SJSA1 (cell line): Measurements from ENCODE around the gene JDP2. TPM values are rescaled to one million over a fixed set of nuclear protein-coding genes. Genes with fewer than 3 reads are reported as not detected.
"Not testable (repeated sequence)": the region's sequence is repeated elsewhere in the genome, so short reads cannot be mapped to it uniquely, and the experiment has no call there.

Experiments
- DNase-seq, 2 experiments: peaks; one replicate each; pipeline ENCODE4 v3.0.0-alpha.2; 2015 to 2020; ENCODE audit warnings: low spot score in 2 of 2, low read depth in 1 of 2
- H3K27ac ChIP-seq: fragments of 250-450 bp; sonication (Bioruptor Pico); 2 replicates; pipeline ENCODE4 v1.5.1; 2020; ENCODE audit warnings: mild to moderate bottlenecking, moderate library complexity
- H3K27me3 ChIP-seq: fragments of 250-450 bp; sonication (Bioruptor Pico); replicated peaks from 2 replicates; pipeline ENCODE4 v1.5.1; 2020; ENCODE audit warnings: mild to moderate bottlenecking, moderate library complexity
- H3K36me3 ChIP-seq: fragments of 250-450 bp; sonication (Bioruptor Pico); 2 replicates; pipeline ENCODE4 v1.5.1; 2020; ENCODE audit warnings: mild to moderate bottlenecking
- H3K4me1 ChIP-seq: fragments of 250-450 bp; sonication (Bioruptor Pico); replicated peaks from 2 replicates; pipeline ENCODE4 v1.6.1; 2021; ENCODE audit warnings: mild to moderate bottlenecking
- H3K4me3 ChIP-seq: fragments of 250-450 bp; sonication (Bioruptor Pico); 2 replicates; pipeline ENCODE4 v1.5.1; 2020; ENCODE audit warnings: mild to moderate bottlenecking
- H3K9me3 ChIP-seq: fragments of 250-450 bp; sonication (Bioruptor Pico); replicated peaks from 2 replicates; pipeline ENCODE4 v1.5.1; 2020; ENCODE audit warnings: mild to moderate bottlenecking
- total RNA-seq: library from RNA; depleted of rRNA; stranded (reverse); fragments of >200 nt; shearing (Covaris generic); gene quantifications from 2 replicates; pipeline ENCODE4 v1.2.3, GENCODE V29; 2014; rRNA removed

The JDP2 gene, protein sequence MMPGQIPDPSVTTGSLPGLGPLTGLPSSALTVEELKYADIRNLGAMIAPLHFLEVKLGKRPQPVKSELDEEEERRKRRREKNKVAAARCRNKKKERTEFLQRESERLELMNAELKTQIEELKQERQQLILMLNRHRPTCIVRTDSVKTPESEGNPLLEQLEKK
- total RNA-seq, result 73.9 and 98.3 TPM in 2 replicates

DNA sequence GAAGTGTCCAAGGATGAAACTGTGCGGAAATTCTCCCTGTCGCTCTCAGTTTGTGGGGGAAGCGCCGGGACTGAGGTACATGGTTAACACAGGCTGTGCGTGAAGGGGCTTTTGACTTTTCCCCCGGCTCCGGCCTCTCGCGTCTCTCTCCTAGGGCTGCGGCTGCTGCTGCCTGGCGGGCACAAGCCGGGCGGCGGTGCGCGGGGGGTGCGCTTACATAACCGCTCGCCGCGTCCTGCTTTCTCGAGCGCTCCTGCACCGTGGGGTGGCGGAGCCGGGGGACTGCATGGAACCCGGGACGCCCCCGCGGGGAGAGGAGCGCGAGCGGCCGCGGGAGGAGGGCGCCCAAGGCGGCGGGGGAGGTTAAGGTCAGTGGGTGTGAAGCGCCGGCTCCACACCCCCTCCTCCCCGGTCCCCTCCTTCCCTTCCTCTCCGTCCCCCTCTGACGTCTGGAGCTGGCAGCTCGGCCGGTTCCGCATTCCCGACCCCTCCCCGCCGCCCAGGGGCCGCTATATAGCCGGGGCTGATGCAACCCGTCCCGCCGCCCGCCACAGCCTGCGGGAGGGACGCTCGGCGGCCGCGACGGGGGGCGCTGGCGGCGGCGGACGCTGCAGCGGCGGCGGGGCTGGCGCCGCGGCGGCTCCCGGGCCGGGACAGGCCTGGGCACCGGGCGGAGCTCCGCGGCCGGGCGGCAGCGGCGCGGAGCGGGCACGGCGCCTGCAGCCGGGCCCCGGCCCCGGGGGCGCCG is at the start of gene JDP2:
Gene JDP2, plus strand, starts transcription at position 541 of the 748 bp plus-strand sequence. CDS start 9,899 bp downstream, outside the sequence.
- H3K9me3 ChIP-seq, result no peaks in the 10 kb centered on the region
- peaks cover 22% of the 10 kb centered on the region for H3K36me3 ChIP-seq
- H3K4me3 ChIP-seq, result peak within 1 kb of the TSS; percentile 71
- peaks cover 32% of the 10 kb centered on the region for H3K4me1 ChIP-seq
- DNase-seq, result peak; percentile 81 to 86
- peak within 1 kb of the TSS; percentile 57 for H3K27ac ChIP-seq
- H3K27me3 ChIP-seq, result no peaks in the 10 kb centered on the region

GRCh38 chr14:75379246-75379929 is 48.4 kb upstream of the JDP2 start:
- no peaks in the 10 kb centered on the region for H3K36me3 ChIP-seq
- no peaks in the 10 kb centered on the region for H3K4me1 ChIP-seq
- peak in 1 of 2 experiments; percentile 15 for DNase-seq
- no peaks in the 10 kb centered on the region for H3K9me3 ChIP-seq
- H3K4me3 ChIP-seq, result no peak overlapping the region
- no peaks in the 10 kb centered on the region for H3K27me3 ChIP-seq
- no peak overlapping the region for H3K27ac ChIP-seq

GRCh38 chr14:75379930-75380270 is 47.9 kb upstream of the JDP2 start:
- Histone ChIP-seq H3K4me1 (no peaks in the 10 kb centered on the region), H3K36me3 (no peaks in the 10 kb centered on the region), H3K27ac (no peak overlapping the region), H3K4me3 (no peak overlapping the region), H3K9me3 (no peaks in the 10 kb centered on the region), H3K27me3 (peaks cover 3% of the 10 kb centered on the region; the same call in 1 of the 2 replicates)
- DNase-seq, result no peak

DNA sequence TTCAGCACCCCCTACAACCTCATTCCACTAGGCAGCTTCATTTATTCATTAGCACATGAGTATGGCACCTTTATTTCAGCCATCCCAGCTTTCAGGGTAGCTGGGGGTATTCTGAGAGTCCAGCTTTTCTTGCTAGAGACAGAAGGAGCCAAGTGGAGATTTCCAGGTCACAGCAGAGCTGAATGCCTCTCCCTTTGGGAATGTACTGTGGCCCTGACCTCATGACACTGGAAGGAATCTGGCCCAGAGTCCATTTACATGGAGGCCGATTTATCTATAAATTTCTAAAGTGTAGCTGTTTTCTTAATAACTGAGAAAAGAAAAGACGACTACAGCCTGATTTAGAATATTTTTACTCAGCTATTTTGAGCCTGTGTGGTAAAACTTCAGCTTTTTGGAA is 47.2 kb upstream of the JDP2 start:
- Histone ChIP-seq H3K9me3 (no peaks in the 10 kb centered on the region), H3K27ac (no peak overlapping the region), H3K36me3 (no peaks in the 10 kb centered on the region), H3K4me3 (no peak overlapping the region), H3K27me3 (peaks cover 4% of the 10 kb centered on the region; the same call in 1 of the 2 replicates), H3K4me1 (no peaks in the 10 kb centered on the region)
- no peak for DNase-seq

GRCh38 chr14:75381642-75382041 is 46.2 kb upstream of the JDP2 start:
- peak in 1 of 2 experiments; percentile 7 for DNase-seq
- Histone ChIP-seq H3K27me3 (peaks cover 4% of the 10 kb centered on the region; the same call in 1 of the 2 replicates), H3K36me3 (no peaks in the 10 kb centered on the region), H3K9me3 (no peaks in the 10 kb centered on the region), H3K27ac (no peak overlapping the region), H3K4me3 (no peak overlapping the region), H3K4me1 (no peaks in the 10 kb centered on the region)

GRCh38 chr14:75383219-75383618 is 44.6 kb upstream of the JDP2 start:
- not testable (repeated sequence) for DNase-seq, H3K4me3 ChIP-seq, H3K36me3 ChIP-seq, H3K4me1 ChIP-seq, H3K9me3 ChIP-seq, H3K27me3 ChIP-seq, H3K27ac ChIP-seq

- no peaks in the 10 kb centered on the region for H3K9me3 ChIP-seq
- DNase-seq, result no peak
- H3K36me3 ChIP-seq, result no peaks in the 10 kb centered on the region
- H3K27me3 ChIP-seq, result peaks cover 4% of the 10 kb centered on the region; the same call in 1 of the 2 replicates
- H3K4me1 ChIP-seq, result no peaks in the 10 kb centered on the region
- no peak overlapping the region for H3K27ac ChIP-seq
- H3K4me3 ChIP-seq, result no peak overlapping the region
Measured at GRCh38 chr14:75383721-75384120, 44.1 kb upstream of the JDP2 start.

GRCh38 chr14:75389679-75390078 is 38.1 kb upstream of the JDP2 start:
- peaks cover 12% of the 10 kb centered on the region; the same call in 1 of the 2 replicates for H3K4me1 ChIP-seq
- peaks cover 4% of the 10 kb centered on the region; the same call in 1 of the 2 replicates for H3K27me3 ChIP-seq
- peak in 1 of 2 experiments; percentile 15 for DNase-seq
- no peak overlapping the region for H3K4me3 ChIP-seq
- H3K36me3 ChIP-seq, result no peaks in the 10 kb centered on the region
- H3K9me3 ChIP-seq, result no peaks in the 10 kb centered on the region
- H3K27ac ChIP-seq, result no peak overlapping the region

GRCh38 chr14:75390183-75390582 is 37.6 kb upstream of the JDP2 start:
- Histone ChIP-seq H3K27ac (no peak overlapping the region), H3K36me3 (no peaks in the 10 kb centered on the region), H3K4me3 (no peak overlapping the region), H3K9me3 (no peaks in the 10 kb centered on the region), H3K4me1 (peaks cover 12% of the 10 kb centered on the region; the same call in 1 of the 2 replicates), H3K27me3 (no peaks in the 10 kb centered on the region)
- no peak for DNase-seq

DNA sequence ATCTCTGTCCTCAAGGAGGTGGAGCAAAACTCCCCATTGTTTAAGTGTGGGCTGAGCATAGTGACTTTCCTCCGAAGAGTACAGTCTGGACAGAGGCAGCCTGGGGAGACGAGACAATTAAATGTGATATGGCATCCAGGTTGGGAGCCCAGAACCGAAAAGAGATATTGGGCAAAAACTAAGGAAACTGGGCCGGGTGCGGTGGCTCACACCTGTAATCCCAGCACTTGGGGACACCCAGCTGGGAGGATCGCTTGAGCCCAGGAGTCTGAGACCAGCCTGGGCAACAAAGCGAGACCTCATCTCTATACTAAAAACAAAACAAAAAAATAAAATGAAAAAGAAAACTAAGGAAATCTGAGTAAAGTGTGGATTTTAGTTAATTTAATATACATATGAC is 35.9 kb upstream of the JDP2 start:
- Histone ChIP-seq H3K9me3 (no peaks in the 10 kb centered on the region), H3K27ac (no peak overlapping the region), H3K4me1 (peaks cover 12% of the 10 kb centered on the region; the same call in 1 of the 2 replicates), H3K4me3 (no peak overlapping the region), H3K27me3 (no peaks in the 10 kb centered on the region), H3K36me3 (no peaks in the 10 kb centered on the region)
- DNase-seq, result no peak

DNA sequence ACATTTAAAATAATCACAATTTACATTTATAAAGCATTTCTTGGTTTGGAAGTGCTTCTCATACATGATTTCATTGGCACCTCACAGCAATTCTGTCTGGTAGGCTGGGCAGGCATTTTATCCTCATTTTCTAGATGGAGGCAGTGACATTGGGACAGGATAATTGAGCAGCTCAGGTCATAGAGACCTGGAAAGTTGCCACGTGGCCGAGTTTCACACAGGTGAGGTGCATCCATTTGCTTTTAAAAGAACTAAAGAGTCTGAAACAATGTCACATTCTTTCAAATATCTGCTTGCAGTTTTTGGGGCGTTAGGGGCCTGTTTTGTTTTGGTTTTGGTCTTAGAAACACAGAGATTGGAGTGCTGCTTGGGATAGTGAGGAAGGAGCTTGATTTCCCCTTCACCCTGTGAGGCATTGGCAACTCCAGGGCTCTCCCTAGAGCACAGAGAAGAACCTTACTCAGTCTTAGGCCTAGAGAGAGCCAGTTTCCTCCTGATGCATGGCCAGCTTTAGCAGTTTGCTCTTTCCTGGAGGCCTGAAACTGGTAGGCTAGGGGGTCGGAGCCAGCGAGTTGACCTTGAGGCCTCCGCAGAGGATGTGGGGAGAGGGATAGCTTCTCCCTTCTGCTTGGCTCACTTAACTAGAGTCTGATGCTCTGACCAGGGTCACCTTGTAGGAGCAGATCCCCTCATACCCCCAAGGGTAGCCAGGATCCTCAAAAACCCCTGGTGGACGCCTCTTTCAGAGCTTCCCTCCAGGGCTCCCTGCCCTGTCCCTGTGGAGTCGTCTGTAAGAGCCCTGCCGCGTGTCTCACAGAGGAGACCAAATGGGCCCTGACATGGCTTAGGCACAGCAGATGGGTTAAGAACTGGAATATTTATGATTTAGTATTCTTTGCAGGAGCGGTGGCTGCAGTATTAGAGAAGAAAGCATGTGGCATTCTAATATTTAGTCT is 34.9 kb upstream of the JDP2 start:
- Histone ChIP-seq H3K4me3 (no peak overlapping the region), H3K36me3 (no peaks in the 10 kb centered on the region), H3K27me3 (no peaks in the 10 kb centered on the region), H3K9me3 (no peaks in the 10 kb centered on the region), H3K27ac (no peak overlapping the region), H3K4me1 (peaks cover 12% of the 10 kb centered on the region; the same call in 1 of the 2 replicates)
- DNase-seq, result no peak

DNA sequence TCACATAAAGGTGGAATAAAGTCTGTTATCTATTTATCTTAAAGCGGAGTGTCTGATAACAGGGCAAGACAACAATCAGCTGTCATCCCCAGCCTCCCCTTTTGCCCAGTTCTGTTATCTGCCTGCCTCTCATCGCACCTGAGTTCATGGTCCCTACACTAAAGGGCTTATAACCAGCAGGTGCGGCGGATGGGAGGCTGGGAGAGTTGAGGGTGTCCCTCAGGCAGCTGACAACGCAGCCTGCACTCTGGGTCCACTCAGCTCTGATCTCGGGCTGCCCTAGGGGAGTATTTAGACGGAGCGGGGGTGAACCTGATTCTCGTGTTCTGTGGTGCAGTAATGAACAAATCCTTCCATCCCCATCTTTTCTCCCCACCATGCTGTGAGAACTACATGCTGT is 34.0 kb upstream of the JDP2 start:
- H3K27me3 ChIP-seq, result no peaks in the 10 kb centered on the region
- H3K27ac ChIP-seq, result no peak overlapping the region
- H3K4me1 ChIP-seq, result peaks cover 12% of the 10 kb centered on the region; the same call in 1 of the 2 replicates
- no peak for DNase-seq
- no peaks in the 10 kb centered on the region for H3K36me3 ChIP-seq
- no peaks in the 10 kb centered on the region for H3K9me3 ChIP-seq
- no peak overlapping the region for H3K4me3 ChIP-seq

GRCh38 chr14:75395862-75396261 is 32.0 kb upstream of the JDP2 start:
- DNase-seq, result no peak
- no peak overlapping the region for H3K27ac ChIP-seq
- H3K36me3 ChIP-seq, result no peaks in the 10 kb centered on the region
- no peaks in the 10 kb centered on the region for H3K9me3 ChIP-seq
- H3K4me3 ChIP-seq, result no peak overlapping the region
- no peaks in the 10 kb centered on the region for H3K4me1 ChIP-seq
- no peaks in the 10 kb centered on the region for H3K27me3 ChIP-seq
